GM19043 (cell line): ENCODE measurements around the gene GRID2.

Experiments used
- ATAC-seq: cut with Tn5 transposase; IDR thresholded peaks from one replicate; pipeline ENCODE4 v1.9.1; 2021; ENCODE audit warnings: low read depth; ENCODE audit not compliant: unreplicated experiment

Gene GRID2

DNA sequence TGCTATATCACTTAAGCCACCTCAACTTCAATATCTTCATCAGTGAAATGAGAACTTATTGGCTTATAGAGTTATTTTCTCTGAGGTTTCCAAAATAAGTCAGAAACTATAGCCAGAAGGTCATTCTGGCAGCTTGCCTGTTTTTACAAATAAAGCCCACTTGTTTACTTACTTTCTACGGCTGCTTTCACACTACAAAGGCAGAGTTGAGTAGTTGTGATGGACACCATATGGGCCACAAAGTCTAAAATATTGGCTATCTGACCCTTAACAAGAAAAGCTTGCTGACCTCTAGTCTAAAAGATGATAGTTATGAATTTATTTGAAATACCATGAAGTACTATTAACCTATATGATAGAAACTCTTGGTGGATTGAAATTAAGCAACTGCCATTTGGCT lies 1457.5 kb downstream of the GRID2 start:
- ATAC-seq, result no peak

DNA sequence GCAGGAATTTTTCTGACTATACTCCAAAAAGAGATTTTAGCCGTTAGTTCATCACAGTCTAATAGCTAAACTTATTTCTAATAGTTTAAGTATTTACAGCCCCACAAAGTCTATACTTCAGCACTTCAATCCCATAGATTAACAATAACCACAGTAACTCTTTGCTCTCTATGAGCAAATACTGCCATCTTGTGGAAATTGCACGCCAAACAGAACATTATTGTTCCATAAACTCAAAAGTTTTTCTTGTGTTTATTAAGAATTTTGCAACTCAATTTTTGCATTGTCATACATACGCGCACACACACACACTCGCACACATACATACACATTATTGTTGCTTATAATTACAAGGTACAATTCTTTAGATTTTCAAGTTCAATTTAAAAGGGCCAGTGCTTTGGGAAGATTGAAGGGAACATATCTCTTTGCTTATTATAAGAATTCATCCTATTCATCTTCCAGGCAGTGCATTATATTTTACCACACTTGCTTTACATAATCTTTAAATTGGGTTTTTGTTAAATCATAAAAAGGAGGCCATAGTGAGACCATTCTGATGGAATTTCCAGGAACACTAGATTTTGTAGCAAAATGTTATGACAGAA lies 1461.0 kb downstream of the GRID2 start:
- ATAC-seq, result no peak

DNA sequence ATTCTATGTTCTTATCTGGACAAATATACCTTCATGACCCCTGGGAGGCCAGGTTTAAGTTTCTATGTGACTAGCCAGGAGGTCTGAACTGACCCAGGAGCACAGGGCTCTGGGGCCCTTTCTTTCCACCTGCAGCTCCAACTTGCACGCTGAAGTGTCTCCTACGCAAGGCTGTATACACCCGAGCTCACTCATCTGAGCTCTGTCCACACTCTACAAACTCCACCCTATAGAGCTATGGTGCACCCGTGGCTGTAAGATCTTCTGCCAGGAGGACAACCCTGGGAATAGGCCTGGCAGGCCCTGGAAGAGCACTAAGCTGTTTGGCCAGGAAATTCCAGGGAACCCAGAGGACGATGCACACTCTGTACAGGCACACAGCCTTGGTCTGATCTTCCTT lies 1464.2 kb downstream of the GRID2 start:
- ATAC-seq, result no peak

DNA sequence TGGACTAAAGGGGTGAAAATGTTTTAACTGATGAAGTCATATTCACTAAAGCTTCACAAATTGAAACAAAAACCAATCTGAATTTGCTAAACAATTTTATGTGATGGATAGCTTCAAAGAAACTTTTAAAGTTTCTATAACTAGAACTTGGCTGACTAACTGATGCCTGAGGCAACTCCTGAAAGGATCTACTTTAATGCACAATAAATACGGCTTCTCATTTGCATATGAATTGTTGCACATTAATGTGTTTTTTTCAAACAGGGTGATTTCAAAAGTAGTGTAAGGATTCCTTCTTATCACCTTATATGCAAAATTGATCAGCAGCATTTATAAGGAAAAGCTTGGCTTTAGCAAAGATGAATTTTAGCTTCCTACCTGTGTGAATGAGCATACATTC lies 1466.4 kb downstream of the GRID2 start:
- ATAC-seq, result no peak

DNA sequence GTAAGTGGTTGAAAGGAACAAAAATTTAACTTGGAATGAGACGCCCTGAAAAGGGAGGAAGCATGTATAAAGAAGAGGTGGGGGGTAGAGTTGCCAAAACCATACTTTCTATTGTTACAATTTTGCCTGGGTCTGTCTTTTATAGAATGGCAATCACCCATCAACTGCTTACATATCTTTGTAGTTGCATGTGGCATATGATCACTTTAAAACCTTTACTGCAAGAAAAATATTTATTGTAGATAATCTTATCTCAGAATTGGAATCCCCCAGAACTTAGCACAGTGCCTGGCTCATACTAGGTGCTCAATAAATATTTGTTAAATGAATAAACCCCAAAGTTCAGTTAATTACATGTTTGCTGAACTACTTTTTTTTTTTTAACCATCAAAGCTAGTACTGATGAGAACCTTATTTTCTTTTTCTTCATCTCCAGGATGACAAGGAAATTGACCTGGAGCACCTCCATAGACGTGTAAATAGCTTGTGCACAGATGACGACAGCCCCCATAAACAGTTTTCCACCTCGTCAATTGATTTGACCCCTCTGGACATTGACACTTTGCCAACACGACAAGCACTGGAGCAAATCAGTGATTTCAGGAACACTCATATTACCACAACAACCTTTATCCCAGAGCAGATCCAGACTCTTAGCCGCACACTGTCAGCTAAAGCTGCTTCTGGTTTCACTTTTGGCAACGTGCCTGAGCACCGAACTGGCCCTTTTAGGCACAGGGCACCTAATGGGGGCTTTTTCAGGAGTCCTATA lies 1468.1 kb downstream of the GRID2 start:
- no peak for ATAC-seq

DNA sequence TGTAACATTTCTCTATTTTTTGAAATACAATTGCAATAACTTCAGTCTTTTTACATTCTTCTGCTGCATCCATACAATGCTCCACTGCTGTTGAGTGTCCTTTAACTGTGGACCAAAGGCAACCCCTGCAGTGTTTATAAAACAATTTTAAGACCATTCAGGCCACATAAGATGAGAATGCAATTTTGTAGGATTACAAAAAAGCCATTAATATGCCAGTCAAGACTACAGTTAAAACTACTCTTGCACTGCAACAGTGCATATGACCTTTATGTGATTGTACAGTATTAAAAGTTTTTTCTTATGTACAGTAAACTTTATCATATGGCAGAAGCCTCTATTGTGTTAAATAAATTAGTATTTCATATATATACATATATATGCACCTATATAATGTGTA lies 1469.1 kb downstream of the GRID2 start:
- ATAC-seq, result no peak

DNA sequence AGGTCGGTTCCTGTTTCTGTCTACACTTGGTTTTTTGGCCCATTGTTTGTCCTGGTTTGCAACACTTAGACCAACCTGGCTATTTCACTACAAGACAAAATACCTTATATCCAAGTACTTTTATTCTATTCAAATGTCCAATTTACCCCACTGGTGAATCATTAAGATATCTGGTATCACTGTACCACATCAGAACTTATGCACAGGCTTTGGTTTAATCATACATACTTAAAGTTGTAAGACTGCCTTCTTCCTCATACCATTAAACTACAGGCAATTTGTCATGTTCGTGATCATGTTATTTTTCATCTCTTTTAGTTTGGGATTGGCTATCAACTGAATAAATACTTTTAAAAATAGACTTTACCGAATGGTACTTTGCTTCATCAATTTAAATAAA lies 1471.8 kb downstream of the GRID2 start:
- ATAC-seq, result no peak

DNA sequence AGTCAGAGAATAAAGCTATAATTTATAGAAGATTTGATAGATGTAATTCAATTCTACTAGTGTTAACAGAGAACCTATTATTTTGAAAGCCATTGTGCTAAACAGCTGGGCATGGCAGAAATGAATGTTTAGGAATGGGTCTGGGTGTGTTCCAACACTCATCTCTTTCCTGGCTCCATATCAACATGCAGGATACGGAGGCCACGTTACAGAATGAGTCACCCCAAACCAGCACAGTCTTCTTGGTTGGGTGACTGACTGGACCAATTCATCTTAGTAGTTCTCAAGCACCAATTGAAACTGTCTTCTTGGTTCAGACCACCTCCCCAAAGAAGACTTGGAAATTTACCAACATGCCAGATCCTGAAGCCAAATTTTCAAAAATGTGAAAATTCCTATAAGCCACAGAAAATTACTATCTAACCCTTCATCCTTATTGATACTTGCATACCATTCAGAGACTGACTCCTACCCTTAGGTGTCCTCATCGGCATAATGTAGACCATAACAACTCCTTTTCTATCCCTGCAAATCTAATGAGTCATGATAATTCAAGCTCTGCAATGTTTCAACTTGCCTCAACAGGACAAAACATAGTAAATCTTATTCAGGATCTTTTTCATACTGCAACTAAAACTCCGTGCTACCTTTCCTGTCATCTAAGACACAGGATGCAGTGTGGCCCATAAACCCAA lies 1472.8 kb downstream of the GRID2 start:
- ATAC-seq, result no peak

DNA sequence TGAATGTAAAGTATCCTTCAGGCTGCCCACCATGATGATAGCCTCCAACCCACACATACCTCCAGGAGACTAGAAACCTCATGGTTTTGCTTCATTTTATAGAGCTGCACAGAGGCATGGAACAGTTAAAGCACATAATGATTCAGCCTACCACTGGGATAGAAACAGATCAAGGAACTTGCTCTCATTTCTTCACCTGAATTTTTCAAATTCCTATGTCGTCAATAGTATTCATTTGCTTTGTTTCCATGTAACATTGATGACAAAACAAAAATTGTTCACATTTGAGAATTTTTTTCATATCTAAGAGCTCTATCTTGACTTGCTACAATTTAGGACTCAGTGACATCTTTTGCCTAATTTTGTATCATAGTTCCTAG lies 1473.3 kb downstream of the GRID2 start:
- ATAC-seq, result no peak

DNA sequence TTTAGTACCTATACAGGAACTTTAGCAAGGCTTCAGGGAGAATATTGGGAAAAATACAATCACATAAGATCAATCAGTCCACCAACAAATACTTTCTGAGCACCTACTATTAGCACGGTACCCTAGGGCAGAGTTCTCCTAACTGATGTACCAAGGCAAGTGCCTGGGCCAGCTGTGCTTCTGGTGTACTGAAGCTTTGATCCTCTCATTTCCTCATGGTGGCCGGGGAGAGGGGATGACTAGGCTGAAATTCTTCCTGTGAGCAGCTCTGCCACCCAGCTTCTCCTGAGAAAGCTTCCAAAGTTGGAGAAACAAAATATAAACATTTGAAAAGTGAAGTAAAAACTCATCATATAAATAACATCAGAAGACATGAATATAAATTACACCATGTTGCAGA lies 1475.5 kb downstream of the GRID2 start:
- ATAC-seq, result no peak

DNA sequence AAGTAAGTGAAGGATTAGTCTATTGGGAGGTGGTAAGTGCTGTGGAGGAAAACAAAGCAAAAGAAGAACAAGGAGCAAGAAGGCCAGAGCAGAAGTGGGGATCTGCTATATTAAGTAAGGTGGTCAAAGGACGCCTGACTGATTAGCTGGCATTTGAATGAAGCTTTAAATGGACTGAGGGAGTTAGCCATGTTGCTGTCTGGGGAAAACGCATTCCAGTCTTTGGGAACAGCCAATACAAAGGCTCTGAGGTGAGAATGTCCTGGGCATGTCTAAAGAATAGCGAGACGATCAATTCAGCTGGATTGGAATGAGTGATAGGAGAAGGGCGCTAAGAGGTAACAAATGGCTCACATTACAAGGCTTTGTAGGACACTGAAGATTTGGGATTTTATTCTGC lies 1476.3 kb downstream of the GRID2 start:
- no peak for ATAC-seq

DNA sequence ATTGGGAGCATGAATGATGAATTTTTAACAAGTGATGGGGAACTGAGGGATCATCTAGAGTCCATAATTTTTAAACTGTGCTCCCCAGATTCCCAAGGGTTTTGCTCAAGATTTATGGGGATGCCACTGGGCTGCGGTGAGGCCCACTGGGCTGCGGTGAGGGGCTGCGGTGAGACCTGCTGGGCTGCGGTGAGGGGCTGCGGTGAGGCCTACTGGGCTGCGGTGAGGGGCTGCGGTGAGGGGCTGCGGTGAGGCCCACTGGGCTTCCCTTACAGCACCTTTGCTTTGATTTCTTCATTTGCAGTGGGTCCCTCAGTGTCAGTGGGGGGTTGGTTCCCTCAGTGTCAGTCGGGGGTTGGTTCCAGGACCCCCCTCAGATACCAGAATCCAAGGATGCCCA lies 1477.4 kb downstream of the GRID2 start:
- no peak for ATAC-seq

DNA sequence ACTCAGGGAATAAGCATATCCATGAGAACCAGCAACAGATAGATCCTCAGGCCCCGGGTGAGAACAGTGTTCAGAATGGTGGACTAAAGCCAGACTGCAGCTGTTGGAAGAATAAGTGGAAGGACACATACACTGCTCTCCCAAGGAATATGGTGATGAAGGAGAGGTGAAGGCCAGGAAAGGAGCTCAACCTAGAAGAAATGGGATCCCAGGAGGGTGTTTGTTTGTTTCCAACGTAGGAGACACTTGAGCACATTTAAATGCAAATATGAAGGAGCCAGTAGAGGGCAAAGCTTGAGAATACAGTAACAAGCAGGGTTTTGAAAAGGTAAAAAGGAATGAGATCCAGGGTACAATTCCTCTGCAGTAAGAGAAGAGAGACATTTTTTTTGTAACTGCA lies 1482.4 kb downstream of the GRID2 start:
- ATAC-seq, result no peak

DNA sequence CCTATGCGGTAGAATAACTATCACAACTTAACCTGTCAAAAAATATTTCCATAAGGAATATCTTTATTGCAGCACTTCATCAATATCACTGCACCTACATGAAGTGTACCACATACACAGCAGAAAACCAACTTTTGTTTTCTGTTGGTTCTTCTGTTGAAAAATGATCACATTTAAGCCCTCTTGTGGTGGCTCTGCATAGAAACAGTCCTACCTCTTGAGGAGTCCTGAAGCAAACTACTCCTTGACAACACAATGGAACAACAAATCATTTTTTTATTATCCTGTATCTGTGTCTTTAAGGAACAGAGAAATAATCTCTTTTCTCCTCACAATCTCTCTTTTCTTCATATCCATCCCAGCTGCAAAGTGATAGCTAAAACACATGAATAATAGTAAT lies 1484.9 kb downstream of the GRID2 start:
- ATAC-seq, result no peak

DNA sequence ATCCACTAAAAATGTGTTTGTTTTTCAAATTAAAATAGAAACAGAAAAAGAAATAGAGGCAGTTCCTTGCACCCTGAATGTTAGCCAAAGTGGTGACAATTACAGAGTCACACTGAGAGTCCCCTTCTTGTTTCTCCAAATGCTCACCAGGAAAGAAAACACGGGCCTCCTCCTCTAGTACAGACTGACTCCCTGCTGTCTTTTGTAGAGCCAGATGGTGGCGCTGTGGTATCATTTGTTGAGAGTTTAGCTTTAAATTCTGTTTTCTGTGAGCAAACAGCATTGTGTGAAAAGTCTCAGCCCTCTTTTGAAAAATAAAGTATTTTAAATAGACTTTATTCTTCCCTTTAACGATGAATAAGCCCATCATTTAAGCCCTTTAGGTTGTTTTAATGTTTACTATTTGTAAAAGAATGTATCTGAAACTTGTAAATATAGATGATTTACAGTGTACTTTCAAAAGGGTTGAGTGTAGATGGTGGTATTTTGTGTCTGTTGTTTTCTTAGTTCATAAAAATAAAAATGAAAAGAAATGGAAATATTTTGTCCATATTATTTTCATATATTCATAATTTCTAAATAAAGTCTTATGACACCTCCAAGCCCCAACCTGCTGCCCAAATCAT lies 1487.9 kb downstream of the GRID2 start:
- peak; percentile 79 for ATAC-seq

DNA sequence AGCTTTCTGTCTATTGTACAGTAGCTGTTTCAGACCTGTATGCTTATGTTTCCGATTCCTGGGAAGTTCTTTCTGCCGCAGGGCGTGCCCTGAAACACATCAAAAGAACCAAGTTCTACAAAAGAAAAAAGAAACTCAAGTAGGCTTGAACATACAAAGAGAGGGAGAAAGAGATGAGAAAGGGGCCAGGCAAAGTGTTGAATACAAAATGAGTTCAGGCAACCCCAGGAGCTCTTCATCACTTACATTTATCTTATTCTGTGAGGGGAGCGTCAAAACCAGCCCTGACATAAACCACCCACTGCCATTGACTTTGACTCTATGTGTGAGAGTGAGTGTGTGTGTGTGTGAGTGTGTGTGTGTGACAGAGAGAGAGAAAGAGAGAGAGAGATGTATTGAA lies 1498.3 kb downstream of the GRID2 start:
- no peak for ATAC-seq

DNA sequence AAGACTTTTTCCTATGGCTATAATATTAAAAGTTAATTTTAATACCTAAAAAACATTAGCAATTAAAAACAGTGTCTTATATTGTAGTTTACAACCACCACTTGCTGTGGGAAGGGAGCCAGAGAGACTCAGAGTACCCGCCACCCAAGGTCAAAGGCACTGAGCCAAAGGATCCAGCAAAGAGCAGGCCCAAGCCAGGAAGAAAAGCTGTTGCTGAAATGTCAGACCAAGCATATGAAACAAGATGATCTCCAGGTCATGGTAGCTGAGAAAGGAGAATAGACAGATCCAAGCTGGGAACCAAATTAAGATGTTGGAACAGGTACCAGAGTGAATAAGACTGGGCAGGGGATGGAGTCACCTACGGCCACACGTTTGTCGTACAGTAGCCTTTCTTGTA lies 1506.0 kb downstream of the GRID2 start:
- ATAC-seq, result no peak

DNA sequence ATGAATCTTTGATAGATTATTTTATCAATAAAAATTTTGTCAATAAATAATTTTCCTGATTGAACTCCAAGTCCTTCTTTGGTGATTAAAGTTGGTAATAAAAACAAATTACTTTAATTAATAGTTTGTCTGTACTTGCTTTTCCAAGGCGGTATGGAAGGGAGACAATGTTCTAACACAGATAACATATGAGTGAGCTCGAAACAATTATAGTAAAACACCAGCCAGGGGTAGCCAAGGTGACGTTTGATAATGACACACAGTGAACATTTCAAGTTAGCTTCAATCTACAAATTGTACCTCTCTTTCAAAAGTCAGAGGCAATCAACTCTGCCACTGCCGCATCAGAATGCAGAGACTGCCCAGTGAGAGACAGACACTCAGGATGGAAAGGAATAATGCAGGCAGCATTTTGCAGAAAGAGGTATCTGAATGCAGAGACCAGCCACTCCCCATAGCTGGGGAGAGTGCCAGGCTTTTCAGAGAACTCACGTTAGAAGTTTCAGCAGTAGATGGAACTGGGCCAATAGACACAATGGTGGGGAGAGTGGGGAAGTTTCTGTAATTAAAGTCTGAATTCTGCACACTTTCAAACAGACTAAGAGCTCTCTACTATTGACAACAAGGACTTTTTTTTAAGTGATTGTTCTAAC lies 1506.7 kb downstream of the GRID2 start:
- no peak for ATAC-seq

DNA sequence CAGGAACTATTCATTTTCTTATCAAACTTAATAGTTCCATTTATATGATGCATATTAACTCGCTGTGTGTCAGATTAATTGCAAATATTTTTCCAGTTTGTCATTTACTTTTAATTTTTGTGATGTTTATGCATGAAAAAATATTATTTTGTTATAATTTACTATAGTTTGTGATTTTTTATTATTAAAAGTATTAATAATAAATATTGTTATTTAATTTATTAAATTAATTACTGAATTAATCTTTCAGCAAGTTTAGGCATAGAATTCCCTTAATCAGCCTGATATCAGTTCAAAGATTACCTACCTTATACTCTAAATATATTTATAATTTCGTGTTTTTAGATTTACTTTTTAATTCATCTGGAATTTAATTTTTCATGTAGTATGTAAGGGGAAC lies 1509.3 kb downstream of the GRID2 start:
- ATAC-seq, result no peak

DNA sequence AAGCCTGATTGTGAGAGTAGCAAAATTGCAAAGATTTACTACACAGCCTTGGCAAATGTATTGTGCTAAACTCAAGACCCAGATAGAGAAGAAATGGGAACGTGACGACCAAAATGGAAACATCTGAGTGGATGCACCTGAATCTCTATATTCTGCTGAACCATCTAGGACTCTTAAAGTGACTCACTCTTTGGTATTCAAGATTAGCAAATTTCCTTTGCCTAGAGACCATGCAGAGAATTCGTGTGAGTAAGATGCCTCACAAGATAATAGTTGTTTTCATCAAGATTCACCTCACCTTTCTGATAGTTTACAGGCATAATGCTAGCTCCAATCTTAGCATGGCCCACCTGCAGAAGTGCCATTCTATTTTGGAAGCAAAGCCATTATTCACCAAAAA lies 1510.4 kb downstream of the GRID2 start:
- no peak for ATAC-seq

DNA sequence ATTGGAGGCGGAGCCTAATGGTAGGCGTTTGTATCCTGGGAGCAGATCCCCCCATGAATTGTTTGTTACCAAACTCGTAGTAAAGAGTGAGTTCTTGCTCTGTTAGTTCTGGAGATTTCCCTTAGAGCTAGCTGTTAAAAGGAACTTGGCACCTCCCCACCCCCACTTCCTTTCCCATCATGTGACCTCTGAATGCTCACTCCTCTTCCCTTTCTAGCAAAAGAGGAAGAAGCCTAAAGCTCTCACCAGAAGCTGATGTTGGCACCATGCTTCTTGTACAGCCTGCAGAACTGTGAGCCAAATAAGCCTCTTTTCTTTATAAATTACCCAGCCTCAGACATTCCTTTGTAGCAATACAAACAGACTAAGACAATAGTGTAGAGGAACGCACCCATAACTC lies 1511.0 kb downstream of the GRID2 start:
- no peak for ATAC-seq
